G401.6 (cell line): ENCODE results near the gene RNF123.

Experiments
- FAIRE-seq: peaks from 2 replicates; lab custom pipeline; 2012; peaks lifted over from hg19 to GRCh38; lab: Jason Lieb, UNC

Gene RNF123

DNA sequence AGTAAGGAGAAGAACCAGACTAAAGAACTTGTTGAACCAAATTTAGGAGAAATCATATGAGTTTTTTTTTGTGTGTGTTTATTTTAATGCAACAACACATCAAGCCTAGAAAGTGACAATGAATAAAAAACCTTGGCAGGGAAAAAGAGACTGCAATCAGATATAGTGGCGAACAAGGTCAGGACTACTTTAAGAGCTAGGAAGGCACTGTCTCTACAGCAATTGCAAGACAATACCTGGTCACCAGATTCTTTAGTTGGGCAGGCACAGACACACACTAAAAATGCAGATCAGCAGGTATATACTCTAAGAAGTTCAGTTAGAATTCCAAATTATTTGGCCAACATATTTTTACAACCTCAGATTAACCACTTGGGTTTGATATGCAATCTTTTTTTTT lies 65.2 kb downstream of the RNF123 start:
- no peak for FAIRE-seq

DNA sequence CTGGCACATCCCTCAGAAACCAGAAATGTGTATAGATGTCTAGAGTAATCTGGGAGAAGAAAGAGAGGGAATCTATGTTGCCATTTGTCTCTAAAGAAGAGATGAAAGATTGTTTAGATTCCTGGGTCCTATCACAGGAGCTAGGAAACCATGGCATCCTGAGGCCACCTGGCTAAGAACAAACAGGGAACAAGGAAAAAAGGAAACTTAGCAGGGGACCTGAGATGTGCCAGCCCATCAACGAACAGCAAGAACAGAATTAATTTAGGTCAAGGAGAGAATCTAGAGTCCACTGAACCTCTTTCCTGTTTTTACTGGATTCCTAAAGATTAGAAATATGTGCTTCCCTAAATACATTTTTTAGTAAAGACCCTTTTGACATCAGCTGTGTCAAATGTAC lies 66.7 kb downstream of the RNF123 start:
- FAIRE-seq = no peak

DNA sequence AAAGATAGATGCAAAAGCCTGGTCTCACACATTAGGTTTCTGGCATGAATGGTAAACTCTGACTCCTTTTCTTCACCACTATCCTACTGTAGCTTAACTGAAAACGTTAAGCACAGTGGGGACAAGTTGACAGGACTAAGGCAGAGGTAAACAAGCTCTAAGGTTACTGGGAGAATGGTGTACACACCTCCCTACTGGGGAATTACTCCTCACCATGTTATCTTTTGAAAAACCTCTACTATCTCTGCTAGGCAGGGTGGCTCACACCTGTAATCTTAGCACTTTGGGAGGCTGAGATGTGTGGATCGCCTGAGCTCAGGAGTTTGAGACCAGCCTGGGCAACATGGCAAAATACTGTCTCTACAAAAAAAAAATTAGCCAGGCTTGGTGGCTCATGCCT lies 67.8 kb downstream of the RNF123 start:
- FAIRE-seq = no peak

DNA sequence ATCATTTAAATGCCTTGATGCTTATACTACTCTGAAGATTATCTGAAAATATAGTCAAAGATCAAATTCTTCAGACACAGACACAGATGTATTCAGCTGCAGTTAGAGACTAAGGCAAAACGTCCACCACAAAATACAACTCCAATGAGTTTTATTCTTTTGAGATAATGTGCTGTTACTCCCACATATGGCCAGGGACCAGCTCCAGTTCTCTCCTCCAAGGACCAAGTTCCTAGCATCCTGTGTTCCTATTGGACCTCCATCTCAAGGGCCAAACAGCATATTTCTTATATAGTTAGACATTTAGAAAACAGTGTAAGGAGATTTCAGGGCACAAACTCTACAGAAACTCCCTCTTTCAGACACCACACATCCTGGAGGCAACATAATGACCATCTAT lies 69.9 kb downstream of the RNF123 start:
- no peak for FAIRE-seq

DNA sequence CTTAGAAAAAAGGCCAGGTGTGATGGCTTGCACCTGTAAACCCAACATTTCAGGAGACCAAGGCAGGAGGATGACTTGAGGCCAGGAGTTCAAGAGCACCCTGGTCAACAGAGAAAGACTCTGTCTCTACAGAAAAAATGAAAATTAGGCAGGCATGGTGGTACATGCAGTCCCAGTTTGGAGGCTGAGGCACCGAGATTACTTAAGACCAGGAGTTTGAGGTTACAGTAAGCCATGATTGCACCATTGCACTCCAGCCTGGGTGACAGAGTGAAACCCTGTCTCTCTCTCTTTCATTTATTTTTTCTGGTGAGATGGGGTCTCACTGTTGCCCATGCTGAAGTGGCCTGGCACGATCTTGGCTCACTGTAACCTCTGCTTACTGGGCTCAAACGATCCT lies 72.3 kb downstream of the RNF123 start:
- no peak for FAIRE-seq

DNA sequence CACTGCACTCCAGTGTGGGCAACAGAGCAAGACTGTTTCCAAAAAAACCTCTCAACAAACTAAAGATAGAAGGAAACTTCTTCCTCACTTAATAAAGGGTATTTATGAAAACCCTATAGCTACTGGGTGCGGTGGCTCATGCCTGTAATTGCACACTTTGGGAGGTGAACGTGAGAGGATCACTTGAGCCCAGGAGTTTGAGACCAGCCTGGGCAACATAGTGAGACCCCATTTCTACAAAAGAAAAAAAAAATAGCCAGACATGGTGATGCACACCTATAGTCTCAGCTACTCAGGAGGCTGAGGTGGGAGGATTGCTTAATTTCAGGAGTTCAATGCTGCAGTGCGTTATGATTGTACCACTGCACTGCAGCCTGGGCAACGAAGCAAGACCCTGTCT lies 74.6 kb downstream of the RNF123 start:
- no peak for FAIRE-seq

DNA sequence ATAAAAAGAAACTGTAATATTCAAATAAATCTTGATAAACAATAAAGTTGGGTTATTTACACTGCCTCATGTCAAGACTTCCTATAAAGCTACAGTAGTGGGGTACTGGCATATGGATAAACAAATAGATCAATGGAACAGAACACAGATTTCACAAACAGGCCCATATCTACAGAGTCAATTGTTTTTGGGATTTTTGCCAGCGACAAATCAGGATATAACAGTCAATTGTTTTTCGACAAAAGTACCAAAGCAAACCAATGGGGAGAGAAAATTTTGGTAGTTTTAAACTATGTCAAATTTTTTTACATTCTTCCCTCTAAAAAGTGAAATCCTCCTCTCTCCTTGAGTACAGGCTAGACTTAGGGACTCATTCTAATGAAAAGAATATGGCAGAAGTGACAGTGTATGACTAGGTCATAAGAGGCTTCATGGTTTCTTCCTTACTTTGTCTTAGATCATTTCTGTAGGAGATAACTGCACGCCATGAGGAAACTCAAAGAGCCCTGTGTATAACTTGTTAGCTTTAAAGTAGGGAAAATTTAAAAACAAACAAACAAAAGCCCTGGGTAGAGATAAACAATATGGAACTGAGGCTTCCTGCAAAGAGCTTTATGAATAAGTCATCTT lies 80.0 kb downstream of the RNF123 start:
- FAIRE-seq = no peak

DNA sequence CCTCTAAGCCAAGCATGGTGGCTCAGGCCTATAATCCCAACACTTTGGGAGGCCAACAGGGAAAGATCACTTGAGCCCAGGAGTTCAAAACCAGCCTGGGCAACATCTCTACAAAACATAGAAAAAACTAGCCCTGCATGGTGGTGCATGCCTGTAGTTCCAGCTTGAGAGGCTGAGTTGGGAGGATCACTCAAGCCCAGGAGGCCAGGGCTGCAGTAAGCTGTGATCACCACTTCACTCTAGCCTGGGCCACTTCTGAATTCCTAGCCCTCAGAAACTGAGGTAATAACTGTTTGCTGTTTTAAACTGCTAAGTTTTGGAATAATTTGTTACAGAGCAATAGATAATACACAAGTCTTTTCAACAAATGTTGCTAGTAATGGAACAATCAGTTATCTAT lies 80.6 kb downstream of the RNF123 start:
- no peak for FAIRE-seq
